DMS 273 (cell line): ENCODE measurements around the gene KRT4.
"Not testable (repeated sequence)": the region's sequence is repeated elsewhere in the genome, so short reads cannot be mapped to it uniquely, and the experiment has no call there.

Experiments used
- DNase-seq: peaks from one replicate; lab custom pipeline; 2025; ENCODE audit not compliant: unreplicated experiment; lab: John Stamatoyannopoulos, UW

Gene KRT4

DNA sequence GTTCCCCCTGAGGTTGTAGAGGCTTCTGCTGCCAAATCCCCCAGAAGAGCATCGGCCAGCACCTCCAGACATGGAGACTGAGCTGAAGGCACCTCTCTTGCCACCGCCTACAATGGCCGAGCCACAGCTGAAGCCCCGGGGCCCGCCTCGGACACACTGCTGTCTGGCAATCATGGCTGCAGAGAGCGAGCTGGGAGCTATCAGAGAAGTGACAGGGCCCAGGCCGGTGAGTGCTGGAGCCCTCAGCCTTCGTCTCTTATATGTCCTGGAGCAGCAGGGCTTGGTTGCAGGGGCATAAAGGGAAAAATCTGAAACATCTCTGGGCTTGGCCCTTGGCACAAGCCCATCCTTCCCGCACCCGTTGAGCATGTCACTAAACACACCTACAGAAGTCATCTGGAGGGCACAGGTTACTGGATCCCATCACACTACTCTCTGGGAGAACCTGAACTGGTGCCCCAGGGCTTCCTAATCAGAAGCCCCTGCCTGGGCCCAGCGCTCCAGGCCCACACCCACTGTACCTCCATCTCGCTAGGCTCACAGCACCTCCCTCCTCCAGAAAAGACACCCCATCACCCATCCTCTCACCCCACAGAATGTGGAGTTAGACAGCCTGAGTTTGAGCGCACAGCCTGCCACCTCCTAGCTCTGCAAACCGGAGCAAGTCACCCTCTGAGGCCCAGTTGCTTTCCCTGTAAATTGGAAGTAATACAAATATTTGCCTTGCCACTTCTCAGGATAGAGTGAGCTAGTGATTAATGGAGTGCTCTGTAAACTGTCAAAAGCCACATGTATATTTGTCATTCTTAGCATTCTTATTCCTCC is at the start of gene KRT4:
TSS of gene KRT4 (minus strand) at position 232 of the 825 bp plus-strand sequence. CDS start at position 174, 58 bp downstream.
- no peak for DNase-seq

DNA sequence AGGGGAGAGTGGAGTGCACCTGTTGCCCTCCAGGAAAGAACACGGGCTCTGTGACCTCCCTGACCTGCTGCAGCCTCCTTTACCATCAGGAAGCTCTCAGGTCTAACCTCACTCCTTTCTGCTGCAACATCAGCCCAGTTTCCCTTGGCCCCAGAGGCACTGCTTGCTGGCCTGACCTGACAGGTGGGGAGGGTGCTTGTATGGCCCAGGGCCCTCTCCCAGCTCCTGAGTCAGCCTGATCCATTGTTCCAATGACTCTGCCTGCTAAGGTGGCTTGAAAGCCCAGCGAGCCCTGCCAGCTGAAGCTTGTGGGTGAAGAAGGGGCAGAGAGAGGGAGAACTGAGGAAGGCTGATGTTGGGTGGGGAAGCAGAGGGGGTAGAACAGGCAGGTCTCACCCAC is 48.1 kb upstream of the KRT4 start:
- no peak for DNase-seq

DNA sequence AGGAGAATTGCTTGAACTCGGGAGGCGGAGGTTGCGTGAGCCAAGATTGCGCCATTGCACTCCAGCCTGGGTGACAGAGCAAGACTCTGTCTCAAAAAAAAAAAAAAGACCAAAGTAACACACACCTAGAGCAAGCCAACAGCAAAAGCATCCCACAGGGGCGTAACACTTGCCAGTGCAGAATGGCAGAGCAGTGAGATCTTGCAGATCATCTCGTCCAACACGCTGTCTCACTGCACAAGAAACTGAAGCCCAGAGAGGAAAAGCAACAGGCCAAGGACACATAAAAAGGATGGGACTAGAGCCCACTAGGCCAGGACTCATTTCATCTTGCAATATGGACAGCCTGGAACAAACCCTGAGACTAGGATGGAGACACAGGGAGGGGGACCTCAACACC is 47.6 kb upstream of the KRT4 start:
- DNase-seq, result no peak

DNA sequence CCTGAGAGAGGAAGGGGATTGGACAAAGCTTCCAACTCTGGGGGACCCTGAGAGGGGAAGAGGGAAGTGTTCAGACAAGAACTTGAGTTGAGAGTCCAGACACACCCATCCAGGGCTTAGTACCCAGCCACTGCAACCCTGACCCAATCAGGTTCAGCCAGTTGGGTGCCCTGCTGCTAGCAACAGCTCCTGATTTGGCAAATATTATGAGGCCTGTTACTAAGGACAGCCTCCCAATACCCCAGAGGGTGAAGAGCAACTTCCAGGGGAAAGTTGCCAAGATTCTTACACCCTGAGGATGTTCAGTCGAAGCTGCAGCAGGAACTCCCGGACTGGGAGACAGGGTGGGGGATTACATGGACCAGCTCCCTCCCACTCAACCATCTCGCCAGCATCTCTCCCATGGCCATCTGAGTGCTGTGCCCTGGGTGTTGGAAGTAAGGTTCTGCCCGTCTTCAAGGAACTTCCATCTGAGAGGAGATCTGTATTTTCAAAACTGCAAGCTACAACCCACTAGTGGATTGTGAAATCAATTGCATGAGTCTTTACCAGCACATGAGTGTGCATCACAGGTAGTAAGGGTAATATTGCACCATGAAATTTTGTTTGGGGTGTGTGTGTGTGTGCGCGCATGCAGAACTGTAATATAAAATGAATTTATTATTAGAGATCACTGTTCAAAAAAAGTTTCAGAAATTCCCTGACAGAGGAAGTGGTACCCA is 46.3 kb upstream of the KRT4 start:
- peak; percentile 40 for DNase-seq

DNA sequence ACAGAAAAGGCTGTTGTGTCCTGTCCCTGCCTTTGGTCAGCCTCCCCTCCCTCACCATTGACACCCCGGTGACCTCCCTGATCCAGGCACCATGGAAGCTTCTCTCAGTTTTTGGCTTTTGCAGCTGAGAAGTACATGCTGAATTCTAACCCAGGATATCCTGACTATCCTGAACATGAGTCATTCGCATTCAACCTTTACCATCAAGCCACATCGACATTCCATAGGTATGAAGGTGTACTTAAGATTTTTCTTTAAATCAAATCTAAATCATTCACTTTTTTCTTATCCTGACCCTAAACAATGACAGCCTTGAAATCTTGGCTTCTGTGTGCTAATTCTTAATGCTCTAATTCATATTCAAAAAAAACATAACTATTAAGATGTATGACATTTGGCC is 43.6 kb upstream of the KRT4 start:
- DNase-seq, result no peak

DNA sequence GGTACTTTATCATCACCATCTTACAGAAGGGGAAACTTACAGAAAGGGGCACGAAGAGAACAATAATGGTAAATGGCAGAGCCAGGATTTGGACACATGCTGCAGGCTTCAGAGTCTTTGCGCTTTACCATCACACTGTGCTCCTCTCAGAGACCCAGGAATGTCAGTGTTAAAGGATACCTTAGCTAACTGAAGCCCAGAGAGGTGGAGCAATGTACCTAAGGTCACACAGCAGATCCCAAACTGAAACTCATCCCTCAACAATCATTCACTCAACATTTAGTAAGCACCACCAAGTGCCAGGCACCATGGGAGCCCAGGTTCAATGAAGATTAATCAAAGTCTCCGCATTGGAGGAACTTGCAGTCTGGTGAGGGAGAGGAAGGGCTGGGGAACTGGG is 42.9 kb upstream of the KRT4 start:
- DNase-seq, result no peak

DNA sequence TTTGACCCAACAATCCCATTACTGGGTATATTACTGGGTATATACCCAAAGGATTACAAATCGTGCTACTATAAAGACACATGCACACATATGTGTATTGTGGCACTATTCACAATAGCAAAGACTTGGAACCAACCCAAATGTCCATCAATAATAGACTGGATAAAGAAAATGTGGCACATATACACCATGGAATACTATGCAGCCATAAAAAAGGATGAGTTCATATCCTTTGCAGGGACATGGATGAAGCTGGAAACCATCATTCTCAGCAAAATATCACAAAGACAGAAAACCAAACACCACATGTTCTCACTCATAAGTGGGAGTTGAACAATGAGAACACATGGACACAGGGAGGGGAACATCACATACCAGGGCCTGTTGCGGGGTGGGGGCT is 42.2 kb upstream of the KRT4 start:
- not testable (repeated sequence) for DNase-seq

DNA sequence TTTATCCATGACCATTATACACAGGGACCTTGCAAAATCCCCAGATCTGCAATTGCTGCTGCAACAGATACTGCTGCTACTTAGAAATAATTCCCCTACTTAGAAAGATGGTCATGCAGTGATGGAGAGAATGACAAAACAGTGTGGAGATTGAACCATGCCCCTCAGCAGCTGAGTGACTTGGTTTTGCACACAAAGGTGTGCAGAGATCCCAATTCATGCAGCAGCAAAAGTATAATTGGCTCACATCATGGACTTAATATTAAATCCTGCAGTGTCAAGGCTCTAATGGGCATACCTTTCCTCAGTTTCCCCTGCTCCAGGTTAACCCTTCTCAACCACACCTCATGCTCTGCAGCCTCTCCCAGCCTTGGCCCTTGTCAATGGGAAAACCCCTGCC is 37.9 kb upstream of the KRT4 start:
- no peak for DNase-seq

DNA sequence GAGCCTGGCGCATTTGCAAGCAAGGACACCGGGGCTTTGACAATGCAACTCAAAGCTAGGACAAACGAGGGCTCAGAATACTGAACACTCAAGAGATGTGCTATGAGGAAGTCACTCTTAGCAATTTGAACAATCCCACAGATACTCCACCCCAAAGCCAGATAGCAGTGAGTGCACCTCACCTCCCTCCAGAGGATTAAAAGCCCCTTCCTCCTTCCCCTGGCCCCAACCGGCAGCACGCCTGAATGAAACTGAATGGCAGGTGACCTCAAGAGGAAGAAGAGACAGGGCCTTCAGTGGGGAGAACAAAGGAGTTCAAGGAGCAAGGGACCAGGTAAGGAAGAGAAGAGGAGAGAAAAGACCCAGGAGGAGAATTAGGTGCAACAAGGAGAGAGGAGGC is 36.8 kb upstream of the KRT4 start:
- no peak for DNase-seq

DNA sequence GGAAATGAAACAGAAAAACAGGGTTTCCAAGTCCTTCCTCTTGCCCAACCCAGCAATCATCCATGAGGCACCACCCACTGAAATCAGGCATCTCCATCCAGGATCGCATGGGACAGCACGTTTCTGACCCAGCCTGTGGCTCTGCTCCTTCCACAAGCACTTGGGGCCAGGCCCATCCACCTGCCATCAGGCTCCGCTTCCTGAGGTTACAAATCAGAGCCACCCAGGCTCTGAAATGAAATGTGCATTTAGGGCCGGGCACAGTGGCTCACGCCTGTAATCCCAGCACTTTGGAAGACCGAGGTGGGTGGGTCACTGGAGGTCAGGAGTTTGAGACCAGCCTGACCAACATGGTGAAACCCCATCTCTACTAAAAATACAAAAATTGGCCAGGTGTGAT is 35.6 kb upstream of the KRT4 start:
- no peak for DNase-seq

DNA sequence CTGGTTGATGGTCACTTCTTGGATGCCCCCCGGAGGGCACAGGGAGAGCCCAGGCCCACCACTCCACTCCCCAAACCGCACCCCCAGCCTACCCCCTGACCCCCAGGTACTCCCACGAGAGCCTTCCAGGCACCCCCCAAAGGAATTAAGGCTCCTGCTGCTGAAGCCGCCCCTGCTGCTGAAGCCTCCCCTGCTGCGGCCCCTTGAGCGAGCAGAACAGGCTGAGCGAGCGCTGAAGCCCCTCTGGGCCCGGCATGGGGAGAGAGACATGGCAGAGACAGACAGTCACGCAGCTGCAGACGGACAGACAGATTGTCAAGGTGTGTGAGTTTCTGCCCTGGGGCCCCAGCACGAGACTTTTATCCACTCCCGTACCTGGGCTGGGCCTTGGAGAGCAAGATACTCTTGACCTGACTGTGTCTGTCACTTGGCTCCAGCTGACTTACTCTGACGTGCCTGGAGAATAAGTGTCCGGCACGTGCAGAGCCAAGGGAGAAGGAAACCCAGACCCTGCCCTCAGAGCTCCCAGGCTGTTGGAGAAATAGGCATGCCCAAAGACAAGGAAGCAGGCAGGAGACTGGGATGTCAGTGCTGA is 34.8 kb upstream of the KRT4 start, which contains the start of gene KRT78:
TSS of gene KRT78 (minus strand) at position 334 of the 595 bp plus-strand sequence. CDS start at position 270, 64 bp downstream.
- DNase-seq, result no peak

DNA sequence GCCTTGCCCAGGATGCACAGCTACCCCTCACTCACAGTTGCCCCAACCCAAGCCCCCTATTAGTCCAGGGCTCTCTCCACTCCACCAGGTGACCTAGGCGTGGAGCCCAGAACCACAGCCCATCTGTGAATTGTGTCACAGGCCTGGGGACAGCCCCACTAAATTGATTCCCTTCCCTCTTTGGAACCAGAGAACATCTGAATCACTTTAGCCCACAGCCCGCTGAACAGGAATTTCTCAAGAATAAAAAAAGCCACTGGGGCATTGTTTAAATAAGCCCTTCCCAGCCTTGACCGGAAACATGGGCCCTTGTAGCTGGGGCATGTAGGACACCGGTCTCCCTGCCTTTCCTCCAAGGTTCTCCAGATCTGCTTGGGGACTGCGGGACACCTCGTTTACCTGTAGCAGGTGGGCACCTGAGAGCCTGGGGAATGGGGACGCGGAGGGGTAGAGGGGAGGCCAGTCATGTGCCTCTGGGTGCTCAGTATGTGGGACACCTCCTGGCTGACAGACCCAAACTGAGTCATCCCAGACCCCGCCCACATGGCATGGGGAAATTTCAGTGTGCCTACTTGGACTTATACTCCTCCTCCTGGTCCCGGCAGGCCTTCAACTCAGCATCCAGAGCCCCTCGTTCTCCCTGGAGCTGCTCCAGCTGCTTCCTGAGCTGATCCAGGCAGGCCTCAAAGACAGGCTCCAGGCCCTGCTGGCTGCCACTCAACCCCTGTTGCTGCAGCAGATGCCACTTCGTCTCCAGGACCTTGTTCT is 33.6 kb upstream of the KRT4 start:
- no peak for DNase-seq

DNA sequence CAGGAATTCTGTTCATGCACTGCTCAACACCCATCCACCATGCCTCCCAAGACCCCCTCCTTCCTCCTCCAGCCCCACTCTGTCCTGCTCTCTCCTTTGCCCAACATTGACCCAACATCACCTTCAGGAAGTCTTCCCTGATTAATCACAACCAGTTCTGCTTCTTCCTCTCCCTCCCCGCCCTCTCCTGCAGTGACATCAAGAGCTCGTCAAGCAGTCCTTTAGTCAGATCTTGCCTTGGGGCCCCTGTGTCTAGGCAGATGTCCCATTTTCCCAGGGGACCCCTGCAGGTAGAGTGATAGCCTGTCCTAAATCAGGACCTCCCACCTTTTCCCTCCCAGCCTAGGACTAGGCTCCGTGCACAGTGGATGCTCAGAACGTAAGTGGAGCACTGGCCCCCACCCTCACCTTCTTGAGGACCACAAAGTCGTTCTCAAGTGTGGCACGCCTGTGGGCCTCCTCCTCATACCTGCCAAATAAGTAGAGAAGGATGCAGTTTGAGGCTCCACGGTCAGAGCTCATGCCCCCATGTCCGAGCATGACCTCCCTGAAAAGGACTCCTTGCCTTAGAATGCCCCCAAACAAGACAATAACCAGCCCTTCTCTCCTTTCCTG is 32.5 kb upstream of the KRT4 start:
- DNase-seq, result no peak

DNA sequence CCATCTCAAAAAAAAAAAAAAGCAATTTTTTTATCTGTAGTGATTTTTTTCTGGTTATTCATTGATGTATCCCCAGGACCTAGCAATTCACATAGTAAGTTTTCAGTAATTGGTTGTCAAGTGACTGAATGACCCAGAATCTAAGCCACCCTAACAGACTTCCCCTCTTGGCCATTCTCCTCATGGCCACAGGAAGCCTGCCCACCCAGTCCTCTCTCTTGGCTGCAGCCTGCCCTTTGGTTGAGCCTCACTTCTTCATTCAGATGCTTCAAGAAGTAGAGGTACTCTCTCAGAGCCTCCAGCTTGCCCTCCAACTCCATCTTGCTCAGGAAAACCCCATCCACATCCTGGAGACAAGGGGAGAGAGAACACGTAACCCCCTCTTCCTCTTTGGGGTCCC is 32.0 kb upstream of the KRT4 start:
- no peak for DNase-seq

DNA sequence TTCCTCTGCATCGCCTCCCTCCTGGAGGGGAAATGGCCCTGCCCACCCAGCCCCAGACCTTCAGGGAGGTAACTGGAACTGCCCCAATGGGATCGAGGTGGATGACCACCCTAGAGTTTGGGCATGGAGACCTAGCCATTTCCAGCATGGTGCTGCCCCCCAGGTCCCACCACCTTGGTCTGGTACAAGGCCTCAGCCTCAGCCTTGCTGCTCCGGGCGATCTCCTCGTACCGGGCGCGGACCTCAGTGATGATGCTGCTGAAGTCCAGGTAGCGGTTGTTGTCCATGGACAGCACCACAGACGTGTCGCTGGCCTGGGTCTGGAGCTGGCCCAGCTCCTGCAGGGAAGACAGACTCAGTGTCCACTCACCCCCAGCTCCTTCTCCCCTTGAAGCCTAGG is 30.5 kb upstream of the KRT4 start:
- DNase-seq, result no peak

DNA sequence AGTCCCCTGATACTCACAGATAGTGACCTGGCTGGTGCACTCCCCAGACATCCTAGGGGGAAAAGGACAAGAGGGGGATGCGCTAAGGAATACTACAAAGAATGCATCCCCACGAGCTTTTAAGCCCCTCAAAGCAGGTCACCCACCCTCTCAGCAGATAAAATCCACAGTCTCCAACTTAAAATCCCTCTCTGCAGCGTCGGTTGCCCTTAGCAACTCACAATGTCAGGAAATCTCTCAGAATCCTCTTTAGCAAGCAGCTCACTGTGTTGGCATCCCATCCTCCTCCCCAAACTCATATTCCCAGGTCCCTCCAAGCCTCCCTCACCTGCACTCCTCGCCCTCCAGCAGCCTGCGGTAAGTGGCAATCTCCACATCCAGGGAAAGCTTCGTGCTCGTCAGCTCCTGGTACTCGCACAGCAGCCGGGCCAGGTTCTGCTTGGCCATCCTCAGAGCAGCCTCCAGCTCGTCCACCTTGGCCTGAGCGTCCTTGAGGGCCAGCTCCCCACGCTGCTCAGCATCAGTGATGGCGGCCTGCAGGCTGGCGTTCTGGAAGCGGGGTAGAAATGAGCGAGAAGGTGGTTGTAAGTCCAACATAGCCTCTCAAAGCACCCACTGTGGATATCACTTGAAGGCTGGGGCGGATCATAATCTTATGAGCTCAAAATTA is 25.7 kb upstream of the KRT4 start:
- no peak for DNase-seq

DNA sequence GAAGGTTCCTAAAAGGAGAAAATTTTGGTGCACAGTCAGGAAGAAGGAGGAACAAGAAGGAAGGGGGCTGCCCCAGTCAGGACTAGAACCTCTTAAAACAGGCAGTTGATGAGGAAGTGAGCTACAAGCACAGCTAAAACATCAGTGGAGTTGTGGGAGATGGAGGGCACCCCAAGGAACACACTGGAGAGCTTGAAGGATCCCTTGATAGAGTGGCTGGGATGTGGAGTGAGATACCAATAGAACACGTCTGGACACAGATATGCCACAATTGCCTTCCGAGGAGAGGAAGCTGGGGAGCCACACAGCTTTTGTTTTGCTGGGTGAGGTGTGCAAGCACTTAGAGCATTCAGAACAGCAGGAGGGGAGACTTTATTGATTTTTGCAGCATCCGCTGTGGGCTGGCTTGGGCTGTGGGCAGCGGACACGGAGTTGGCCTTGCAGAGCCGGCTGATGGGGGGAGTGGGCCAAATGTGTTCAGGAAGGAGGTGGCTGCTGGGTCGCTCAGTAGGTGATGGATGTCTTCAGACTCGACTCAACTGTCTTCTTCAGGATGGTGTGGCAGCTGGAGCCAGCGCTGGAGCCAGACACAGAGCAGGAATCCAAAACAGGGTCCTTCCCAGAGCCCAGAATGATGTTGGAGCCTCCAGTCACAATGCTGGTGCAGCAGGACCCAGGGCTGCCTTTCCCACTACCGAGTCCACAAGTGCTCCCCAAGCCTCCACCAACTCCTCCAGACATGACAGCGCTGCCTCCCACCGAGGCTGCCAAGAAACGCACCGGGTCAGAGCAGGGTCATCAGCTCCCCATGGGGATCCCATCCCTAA is 24.9 kb upstream of the KRT4 start:
- DNase-seq, result no peak

DNA sequence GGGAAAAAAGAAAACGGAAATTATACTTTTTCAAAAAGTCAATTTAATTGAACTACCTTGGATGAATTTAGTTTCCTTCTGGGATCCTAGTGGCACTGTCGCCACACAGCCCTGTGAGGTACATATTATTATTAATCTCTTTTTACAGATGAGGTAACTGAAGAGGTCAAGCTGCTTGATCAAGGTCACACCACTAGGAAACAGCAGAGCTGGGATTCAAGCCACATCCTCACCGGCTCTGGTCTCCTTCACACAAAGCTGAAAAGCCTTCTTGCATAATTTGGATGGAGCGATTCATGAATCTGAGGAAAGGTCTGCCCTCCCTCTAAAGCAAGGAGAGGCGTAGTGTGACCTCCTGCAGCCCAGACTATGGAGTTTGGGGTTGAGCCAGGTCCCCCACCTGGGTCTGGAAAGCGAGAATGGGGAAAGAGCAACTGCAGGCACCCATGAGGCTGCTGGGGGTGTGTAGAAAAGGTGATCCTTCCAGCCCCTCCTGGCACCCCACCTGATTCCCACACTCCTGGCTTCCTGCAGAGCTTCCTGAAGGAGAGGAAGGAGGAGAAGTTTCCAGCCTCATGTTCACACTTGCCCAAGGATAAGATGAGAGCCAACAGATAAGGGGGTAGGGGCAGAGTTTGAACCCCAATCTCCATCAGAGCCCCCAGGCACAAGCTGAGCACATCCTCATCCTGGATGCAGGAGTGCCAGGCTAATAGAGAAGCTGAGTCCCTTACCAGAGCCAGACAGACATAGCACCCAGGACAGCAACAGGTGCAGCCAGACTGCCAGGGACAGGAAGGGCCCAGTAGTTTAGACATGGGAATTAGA is 24.1 kb upstream of the KRT4 start:
- DNase-seq, result no peak

DNA sequence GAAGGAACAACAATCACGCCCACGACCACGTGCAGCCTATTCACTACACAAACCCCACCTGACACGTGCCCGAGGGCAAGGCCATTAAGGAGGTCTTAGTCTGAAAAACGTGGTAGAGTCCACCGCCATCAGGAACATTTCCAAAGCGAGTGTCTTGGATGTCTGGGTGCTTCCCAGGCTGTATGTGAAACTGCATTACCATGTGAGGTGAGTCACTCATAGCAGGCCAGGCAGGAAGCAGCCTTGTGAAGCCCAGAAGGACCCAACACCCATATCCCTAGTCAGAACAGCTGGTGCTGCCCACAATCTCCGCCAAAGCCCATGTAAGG is 23.5 kb upstream of the KRT4 start:
- no peak for DNase-seq
